Fibroblast of skin of scalp (primary cell): ENCODE data around the gene LTBP4.
"Not testable (repeated sequence)": the region's sequence is repeated elsewhere in the genome, so short reads cannot be mapped to it uniquely, and the experiment has no call there.

Experiments
- DNase-seq: peaks from one replicate; pipeline ENCODE4 v3.0.0-alpha.2; 2013

Gene LTBP4

DNA sequence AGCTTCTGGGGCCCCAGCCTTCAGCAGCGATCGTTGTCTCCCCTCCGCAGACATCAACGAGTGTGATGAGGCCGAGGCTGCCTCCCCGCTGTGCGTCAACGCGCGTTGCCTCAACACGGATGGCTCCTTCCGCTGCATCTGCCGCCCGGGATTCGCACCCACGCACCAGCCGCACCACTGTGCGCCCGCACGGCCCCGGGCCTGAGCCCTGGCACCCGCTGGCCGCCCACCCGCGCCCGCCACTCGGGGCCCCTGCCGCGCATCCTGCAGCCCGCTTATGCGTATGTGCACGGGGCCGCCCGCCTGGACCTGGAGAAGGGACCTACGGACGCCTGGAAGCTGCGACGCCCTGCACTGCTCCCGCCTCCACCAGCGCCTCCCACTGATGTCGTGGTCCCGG is 28.2 kb downstream of the LTBP4 start:
- no peak for DNase-seq

DNA sequence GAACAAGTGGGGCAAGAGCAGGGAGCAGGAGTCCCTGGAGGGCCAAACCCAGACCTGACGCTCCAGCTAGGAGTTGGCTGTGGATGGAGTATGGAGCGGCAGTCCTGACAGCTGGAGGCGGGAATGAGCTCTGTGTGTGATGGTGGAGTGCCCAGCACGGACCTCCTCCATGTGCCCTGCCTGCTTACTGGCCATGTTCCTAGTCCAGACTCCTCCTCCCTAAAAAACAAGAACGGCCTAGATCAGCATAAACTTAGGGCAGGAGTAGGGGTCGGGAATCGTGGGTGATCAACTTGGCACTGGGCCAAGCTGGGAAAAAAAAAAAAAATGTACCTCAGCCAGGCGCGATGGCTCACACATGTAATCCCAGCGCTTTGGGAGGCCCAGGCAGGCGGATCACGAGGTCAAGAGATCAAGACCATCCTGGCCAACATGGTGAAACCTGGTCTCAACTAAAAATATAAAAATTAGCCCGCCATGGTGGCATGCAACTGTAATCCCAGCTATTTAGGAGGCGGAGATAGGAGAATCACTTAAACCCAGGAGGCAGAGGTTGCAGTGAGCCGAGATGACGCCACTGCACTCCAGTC is 29.5 kb downstream of the LTBP4 start:
- DNase-seq = no peak

DNA sequence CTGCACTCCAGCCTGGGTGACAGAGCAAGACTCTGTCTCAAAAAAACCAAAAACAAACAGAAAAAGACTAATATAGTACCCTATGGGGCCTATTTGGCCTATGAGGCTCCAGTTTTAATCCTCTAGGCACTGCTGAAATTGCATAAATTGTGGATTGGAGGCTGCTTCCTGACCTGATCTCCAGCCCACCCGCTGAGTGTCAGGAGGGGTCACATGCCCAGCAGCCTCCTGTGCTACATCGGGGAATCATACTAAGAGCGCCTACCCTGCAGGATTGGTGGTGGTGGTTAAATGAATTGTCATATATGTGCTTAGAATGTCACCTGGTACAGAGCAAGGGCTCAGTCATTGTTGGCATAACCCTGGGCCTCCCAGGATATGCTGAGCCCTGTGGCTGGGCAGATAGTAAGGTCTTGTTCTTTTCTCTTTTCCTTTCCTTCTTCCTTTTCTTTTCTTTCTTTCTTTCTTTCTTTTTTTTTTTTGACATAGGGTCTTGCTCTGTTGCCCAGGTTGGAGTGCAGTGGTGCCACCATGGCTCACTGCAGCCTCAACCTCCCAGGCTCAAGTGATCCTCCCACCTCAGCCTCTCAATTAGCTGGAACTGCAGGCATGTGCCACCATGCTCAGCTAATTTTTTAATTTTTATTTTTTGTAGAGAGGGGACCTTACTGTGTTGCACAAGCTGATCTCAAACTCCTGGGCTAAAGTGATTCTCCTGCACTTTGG is 31.3 kb downstream of the LTBP4 start:
- no peak for DNase-seq

DNA sequence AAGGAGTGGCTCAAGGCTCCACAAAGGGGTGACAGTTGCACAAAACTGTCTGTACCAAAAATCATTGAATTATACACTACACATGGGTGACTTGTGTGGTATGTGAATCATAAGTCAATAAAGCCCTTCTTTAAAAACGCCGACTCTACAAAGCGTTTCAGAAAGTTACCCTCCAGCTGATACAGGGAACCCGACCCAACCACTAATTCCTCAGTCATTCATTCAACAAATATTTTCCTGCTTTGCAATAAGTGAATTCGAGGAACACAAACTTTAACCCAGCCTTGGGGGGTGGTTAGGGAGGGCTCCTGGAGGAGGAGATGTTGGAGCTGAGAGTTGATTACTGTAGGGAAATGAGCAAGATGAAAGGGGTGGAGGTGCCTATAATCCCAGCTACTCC is 32.0 kb downstream of the LTBP4 start:
- peak; percentile 63 for DNase-seq

DNA sequence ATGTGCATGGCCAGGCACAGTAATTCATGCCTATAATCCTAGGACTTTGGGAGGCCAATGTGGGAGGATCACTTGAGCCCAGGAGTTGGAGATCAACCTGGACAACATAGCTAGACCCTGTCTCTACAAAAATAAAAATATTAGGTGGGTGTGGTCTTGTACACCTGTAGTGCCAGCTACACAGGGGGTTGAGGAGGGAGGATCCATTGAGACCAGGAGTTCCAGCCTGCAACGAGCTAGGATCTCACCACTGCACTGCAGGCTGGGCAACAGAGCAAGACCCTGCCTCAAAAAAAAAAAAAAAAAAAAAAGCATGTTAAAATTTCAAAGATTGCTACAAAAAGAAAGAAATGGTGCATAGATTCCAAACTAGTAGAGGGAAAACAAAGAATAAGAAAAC is 37.2 kb downstream of the LTBP4 start:
- no peak for DNase-seq

DNA sequence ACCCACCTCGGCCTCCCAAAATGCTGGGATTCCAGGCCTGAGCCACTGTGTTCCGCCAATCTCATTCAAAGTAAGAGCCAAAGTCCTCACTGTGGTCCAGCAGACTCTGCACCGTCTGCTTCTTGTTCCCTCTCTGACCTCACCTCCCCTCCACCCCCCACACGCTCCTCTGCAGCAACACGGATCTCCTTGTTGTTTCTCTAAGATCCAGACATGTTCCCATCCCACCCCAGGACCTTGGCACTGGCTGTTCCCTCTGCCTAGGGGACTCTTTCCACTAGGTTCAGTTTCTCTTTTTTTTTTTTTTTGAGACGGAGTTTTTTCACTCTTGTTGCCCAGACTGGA is 38.4 kb downstream of the LTBP4 start:
- DNase-seq = no peak

DNA sequence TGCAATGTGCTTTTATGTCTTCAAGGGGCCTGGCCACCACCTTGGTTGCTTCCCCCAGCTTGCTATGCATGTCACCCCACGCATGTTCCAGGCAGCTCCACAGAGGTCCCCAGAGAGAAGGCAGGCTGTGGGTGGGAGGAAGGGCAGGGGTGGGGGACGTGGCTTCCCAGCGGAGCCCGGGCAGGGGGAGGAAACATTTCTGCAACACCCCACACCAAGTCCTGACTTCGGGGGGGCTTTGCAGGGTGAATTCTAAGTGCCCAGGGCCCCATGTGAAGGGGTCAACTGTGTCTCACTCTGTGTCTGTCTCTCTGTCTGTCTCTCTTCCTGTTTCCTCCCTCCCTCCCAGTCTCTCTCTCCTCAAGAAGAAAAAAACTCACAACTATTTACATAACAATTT is 39.6 kb downstream of the LTBP4 start:
- peak; percentile 58 for DNase-seq

DNA sequence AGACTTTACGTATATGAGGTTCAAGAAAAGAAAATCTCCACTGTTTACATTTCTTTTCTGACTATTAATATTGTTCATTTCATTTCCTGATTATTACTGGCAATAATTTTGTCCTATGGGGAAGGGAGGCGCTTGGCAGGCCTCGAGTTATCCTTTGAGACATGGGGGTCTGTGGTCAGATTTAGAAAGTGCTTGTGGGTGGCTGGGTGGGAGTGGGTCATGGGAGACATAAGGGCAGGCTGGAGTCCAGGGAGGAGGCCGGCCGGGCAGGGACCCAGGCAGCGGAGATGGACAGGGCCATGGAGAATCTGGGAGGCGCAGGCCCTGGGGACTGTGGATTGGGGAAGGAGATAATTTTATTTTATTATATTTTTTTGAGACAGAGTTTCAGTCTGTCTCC is 40.1 kb downstream of the LTBP4 start:
- DNase-seq = no peak

DNA sequence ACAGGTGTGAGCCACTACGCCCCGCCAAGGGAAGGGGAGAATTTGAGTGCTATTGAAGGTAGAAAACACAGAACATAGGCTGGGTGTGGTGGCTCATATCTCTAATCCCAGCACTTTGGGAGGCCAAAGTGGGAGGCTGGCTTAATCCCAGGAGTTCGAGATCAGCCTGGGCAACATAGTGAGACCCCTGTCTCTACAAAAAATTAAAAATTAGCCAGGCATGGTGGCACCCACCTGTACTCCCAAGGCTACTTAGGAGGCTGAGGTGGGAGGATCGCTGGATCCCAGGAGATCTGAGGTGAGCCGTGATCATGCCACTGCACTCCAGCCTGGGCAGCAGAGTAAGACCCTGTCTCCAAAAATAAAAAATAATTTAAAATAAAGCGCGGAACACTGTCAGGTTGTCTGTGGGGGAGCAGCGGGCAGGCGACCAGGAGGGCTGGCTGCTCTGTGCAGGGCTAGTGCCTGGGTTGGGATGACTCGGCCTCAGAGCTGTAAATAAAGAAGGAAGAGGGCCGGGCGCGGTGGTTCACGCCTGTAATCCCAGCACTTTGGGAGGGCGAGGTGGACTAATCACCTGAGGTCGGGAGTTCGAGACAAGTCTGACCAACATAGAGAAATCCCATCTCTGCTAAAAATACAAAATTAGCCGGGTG is 41.0 kb downstream of the LTBP4 start:
- DNase-seq = no peak

DNA sequence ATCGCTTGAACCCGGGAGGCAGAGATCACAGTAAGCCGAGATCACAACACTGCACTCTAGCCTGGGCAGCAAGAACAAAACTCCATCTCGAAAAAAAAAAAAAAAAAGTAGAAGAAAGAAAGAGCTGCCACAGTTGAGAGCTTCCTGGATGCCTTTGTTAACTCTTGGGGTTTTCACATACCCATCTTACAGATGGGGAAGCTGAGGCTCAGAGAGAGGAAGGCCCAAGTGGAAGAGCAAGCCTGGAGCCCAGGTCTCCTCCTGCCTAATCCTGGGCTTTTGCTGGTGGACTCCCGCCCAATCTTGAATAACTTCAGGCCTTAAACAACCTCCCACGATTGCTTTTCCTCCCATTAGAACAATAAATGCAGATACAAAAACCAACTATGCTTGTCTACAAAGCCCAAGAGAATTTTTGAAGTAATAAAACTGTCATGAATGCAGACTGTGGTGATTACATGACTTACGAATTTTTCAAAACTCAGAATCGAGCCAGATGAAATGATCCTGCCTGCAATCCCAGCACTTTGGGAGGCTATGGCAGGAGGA is 41.7 kb downstream of the LTBP4 start:
- no peak for DNase-seq

DNA sequence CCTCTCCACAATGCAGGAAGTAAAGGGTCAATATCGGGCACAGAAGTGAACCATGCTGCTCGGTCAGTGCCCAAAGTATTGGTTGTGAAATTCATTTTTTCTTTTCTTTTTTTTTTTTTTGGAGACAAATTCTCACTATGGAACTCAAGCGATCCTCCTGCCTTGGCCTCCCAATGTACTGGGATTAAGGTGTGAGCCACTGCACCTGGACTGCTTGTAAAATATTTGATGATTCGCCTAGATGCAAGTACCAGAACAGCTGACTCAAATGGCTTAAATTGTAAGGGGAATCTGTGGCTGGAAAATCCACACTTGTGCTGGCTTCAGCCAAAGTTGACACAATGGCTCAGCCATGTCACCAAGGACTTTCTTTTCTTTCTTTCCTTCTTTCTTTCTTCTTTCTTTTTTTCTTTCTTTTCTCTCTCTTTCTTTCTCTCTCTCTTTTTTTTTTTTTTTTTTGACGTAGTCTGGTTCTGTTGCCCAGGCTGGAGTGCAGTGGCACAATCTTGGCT is 45.6 kb downstream of the LTBP4 start:
- DNase-seq = no peak

DNA sequence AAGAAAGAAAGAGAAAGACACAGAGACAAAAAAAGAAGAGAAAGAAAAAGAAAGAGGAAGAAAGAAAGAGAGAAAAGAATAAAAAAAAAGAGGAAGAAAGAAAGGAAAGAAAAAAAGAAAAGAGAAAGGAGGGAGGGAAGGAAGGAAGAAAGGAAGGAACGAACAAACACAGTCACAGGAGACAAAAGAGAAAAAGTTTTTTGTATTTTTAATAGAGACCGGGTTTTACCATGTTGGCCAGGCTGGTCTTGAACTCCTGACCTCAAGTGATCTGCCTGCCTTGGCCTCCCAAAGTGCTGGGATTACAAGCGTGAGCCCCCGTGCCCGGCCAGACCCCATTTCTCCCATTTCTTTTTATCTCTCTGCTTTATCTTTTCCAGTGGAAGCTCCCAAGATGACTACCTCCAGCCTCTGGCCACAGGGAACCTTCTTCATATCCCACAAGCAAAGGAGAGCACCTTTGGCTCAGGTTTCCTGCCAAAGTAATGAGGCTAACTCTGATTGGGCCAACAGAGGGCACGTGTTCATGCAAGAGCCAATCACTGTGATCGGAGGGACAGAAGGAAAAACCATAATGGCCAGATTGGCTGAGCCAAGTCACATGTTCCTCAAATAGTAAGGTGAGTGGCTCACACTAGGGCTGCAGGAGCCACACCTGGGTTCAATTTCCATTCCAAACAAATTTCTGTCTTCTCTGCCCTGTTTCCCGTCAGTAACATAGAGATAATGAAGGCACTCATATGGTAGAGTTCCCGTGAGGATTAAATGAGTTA is 48.9 kb downstream of the LTBP4 start:
- not testable (repeated sequence) for DNase-seq

DNA sequence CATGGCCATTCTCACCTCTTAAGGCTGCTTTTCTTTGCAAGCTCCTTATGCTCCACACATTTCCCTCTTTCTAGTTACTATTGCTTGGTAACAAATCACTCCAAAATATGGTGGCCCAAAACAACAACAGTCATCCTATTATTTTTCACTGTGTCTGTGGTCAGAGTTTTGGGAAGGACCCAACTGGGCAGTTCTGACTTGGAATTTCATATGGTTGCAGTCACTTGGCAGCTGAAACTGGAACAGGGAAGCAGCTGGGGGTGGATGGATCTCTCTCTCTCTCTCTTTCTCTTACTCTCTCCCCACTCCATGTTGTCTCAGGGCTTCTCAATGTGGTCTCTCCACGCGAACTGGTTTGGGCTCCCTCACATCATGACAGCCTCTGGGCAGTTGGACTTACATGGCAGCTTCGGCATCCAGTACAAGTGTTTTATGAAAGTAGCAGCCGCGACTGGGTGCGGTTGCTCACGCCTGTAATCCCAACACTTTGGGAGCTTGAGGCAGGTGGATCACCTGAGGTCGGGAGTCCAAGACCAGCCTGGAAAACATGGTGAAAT is 49.7 kb downstream of the LTBP4 start:
- DNase-seq = peak; percentile 70

DNA sequence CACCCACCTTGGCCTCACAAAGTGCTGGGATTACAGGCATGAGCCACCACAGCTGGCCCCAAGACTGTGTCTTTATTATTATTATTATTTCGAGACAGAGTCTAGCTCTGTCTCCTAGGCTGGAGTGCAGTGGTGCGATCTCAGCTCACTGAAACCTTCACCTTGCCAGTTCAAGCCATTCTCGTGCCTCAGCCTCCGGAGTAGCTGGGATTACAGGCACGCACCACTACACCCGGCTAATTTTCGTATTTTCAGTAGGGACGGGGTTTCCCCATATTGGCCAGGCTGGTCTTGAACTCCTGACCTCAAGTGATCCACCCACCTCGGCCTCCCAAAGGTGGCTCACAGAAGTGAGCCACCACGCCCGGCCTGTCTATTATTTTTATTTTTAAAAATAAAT is 51.1 kb downstream of the LTBP4 start:
- not testable (repeated sequence) for DNase-seq

DNA sequence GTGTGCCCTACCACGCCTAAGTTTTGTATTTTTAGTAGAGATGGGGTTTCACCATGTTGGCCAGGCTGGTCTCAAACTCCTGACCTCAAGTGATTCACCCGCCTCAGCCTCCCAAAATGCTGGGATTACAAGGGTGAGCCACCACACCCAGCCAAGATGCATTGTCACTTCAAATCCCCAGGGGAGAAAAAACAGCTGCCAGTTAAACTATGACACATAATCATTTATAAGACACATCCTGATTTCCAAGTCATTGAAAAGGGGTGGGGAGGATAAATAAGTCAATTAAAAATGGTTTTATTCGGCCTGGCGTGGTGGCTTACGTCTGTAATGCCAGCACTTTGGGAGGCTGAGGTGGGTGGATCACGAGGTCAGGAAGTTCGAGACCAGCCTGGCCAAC is 54.5 kb downstream of the LTBP4 start:
- DNase-seq = not testable (repeated sequence)

DNA sequence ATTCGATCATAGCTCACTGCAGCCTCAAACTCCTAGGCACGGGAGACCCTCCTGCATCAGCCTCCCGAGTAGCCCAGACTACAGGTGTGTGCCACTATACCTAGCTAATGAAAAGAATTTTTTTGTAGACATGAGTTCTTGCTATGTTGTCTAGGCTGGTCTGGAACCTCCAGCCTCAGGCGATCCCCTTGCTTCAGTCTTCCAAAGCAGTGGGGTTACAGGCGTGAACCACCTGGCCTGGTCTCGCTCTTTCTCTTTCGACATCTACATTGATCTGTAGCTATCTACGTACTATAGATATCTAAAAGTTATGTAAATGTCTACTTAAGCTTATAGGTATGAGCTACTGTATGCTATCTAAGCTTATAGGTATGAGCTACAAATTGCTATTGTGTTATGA is 56.9 kb downstream of the LTBP4 start:
- no peak for DNase-seq

DNA sequence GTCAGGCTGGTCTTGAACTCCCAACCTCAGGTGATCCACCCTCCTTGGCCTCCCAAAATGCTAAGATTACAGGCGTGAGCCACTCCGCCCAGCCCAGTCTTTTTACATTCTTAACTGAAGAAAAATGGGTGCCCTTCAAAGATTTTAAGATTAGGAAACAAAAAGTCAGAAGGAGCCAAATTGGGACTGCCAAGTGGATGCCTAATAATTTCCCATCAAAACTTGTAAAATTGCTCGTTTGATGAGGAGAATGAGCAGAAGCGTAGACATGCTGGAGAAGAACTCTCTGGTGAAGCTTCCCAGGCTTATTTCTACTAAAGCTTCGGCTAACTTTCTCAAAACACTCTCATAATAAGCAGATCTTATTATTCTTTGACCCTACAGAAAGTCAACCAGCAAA is 57.9 kb downstream of the LTBP4 start:
- no peak for DNase-seq

DNA sequence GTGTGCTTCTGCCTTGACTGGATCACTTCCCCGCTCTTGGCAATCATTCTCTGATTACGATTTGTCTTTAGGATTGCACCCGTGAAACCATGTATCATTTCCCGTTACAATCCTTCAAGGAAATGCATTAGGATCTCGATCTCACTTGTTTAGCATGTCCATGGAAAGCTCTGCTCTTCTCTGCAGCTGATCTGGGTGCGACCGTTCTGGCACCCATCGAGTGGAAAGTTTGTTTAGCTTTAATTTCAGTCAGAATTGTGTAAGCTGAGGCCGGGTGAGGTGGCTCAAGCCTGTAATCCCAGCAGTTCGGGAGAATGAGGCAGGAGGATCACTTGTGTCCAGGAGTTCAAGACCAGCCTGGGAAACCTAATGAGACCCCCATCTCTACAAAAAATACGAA is 58.4 kb downstream of the LTBP4 start:
- DNase-seq = no peak

DNA sequence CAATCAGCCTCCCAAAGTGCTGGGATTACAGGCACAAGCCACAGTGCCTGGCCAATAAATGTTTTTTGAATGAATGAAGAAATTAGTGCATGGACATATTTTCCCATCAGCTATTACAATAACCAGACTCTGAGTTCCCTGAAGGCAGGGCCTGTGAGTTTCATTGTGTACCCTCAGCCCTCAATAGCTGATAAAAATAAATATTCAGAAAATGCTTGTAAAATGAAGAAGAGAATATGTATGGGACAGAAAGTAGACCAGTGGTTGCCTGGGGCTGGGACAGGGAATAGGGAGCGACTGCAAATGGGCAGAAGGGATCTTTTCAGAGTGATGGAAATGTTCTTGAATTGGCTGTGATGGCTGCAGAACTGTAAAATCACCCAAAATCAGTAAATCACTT is 60.4 kb downstream of the LTBP4 start:
- no peak for DNase-seq

DNA sequence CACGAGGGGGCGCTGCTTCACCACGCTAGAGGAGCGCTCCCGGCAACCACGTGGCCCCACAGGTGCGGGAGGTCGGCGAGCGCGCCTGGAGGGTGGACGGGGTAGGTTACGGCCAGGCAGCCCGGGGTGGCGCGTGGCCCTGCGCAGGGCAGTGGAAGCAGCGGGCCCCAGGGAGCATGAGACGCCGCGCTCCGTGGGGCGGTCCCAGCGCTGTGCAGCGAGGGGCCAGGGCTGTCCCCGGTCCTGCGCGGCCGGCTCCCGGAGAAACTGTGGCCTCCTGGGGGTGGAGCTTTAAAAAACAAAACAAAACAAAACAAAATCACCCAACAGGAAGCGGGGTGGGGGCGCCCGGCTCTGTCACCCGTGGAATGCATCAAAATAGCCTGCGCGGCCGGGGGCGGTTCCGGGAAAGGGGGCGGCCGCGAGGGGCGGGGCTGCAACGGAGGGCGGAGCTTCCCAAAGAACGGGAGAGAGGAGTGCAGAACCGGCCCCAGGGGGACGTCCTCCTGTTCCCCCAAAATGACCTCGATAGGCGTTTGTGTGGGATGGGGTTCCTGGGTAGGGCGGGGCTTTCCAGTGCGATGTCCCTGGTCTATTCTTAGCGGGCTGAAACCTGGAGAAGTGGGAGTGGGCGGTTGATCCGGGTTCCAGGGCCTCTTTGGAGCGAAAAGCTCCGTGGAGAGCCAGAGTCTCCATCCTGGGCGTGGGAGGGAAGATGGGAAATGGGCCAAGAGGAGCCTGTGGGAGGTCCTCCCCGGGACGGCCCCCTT is 61.9 kb downstream of the LTBP4 start:
- DNase-seq = peak; percentile 78
